ENCODE measurements around the gene VCAN. TPM values are rescaled to one million over a fixed set of nuclear protein-coding genes. Genes with fewer than 3 reads are reported as not detected.

The VCAN gene
- total and polyA plus RNA-seq, 2 experiments from 2014 or later = 133 to 404 TPM

DNA sequence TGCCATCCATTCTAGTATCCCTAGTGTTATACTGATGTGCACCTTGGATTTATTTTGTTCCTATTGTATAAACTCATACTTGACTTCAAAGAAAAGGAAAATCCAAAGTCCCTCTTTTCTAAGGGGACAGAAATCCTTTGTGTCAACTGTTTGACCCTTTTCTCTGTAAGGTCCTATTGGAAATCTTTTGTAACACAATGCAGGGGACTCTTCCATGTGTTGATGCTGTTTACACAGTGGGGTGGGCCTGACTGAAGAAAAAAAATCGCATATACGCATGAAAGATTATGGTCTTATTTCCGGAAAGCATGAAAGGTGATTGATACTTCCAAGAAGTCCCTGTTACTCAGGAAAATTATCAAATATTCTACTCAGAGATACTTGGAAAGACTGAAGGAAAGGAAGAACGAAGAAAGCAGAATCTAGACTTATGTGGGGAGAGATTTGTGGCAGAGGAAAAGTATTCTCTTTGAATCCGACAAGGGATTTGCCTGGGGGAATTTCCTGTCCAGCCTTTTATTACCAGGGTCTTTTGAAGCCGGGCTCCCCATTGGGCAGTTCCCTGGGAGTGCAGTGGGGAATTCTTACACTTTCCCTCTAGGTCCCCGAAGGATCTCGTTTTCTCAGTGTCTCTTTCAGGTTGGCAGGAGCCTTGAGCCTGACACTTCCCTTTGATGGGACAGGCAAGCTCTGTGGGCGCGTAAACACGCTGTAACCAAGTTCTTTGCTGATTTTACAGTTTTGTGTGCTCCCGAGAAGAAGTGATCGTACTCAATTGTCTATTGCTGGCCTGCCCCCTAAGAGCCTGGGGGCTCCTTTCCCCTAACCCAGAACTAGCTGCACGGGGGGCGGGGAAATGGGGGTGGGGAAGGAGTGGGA, 779 bp upstream of the VCAN start:
- peaks cover 11% of the 10 kb centered on the region for H3K27me3 Mint-ChIP-seq (ENCODE audit: insufficient read depth, low read depth, poor library complexity)
- TF ChIP-seq EZH2phosphoT487 (IDR thresholded peaks at IDR 0.05; ENCODE audit: unreplicated experiment) = no peak
- no peak for TF ChIP-seq NANOG (IDR thresholded peaks at IDR 0.05; ENCODE audit: borderline replicate concordance)
- TF ChIP-seq CREB1 (CRISPR knock-in tag; IDR thresholded peaks at IDR 0.05; ENCODE audit: low read depth) = no peak
- TF ChIP-seq, protein P1, sequence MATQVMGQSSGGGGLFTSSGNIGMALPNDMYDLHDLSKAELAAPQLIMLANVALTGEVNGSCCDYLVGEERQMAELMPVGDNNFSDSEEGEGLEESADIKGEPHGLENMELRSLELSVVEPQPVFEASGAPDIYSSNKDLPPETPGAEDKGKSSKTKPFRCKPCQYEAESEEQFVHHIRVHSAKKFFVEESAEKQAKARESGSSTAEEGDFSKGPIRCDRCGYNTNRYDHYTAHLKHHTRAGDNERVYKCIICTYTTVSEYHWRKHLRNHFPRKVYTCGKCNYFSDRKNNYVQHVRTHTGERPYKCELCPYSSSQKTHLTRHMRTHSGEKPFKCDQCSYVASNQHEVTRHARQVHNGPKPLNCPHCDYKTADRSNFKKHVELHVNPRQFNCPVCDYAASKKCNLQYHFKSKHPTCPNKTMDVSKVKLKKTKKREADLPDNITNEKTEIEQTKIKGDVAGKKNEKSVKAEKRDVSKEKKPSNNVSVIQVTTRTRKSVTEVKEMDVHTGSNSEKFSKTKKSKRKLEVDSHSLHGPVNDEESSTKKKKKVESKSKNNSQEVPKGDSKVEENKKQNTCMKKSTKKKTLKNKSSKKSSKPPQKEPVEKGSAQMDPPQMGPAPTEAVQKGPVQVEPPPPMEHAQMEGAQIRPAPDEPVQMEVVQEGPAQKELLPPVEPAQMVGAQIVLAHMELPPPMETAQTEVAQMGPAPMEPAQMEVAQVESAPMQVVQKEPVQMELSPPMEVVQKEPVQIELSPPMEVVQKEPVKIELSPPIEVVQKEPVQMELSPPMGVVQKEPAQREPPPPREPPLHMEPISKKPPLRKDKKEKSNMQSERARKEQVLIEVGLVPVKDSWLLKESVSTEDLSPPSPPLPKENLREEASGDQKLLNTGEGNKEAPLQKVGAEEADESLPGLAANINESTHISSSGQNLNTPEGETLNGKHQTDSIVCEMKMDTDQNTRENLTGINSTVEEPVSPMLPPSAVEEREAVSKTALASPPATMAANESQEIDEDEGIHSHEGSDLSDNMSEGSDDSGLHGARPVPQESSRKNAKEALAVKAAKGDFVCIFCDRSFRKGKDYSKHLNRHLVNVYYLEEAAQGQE (IDR thresholded peaks at IDR 0.05; ENCODE audit: unreplicated experiment) = no peak
- H3K9me3 Mint-ChIP-seq = no peaks in the 10 kb centered on the region; the same call in 1 of the 3 replicates
- Histone ChIP-seq H2AFZ (peak overlapping the region; percentile 21; the same call in 1 of the 2 replicates), H3K36me3 (ENCODE audit: insufficient read depth) (no peaks in the 10 kb centered on the region), H3K4me1 (ENCODE audit: insufficient read depth) (peaks cover 50% of the 10 kb centered on the region), H3K4me2 (peak overlapping the region; percentile 82), H3K27ac (ENCODE audit: low read depth) (peak overlapping the region; percentile 86), H3K27me3 (ENCODE audit: insufficient read depth) (no peaks in the 10 kb centered on the region), H3K4me3 (peak overlapping the region; percentile 76), H4K20me1 (replicated peaks; ENCODE audit: insufficient read depth) (no peaks in the 10 kb centered on the region), H3K79me2 (replicated peaks; ENCODE audit: insufficient read depth) (peaks cover 15% of the 10 kb centered on the region), H3K9me2 (ENCODE audit: insufficient read depth) (no peaks in the 10 kb centered on the region), H3F3A (replicated peaks; ENCODE audit: low read depth) (no peaks in the 10 kb centered on the region)
- peak overlapping the region; percentile 90 for H3K27ac Mint-ChIP-seq
- ATAC-seq (no peak), DNase-seq (ENCODE audit: low spot score) (peak; percentile 56)
- peak overlapping the region; percentile 85 for H3K4me3 Mint-ChIP-seq
- H3K4me1 Mint-ChIP-seq = peaks cover 52% of the 10 kb centered on the region
- peaks cover 8% of the 10 kb centered on the region for H3K36me3 Mint-ChIP-seq (ENCODE audit: low read depth)

DNA sequence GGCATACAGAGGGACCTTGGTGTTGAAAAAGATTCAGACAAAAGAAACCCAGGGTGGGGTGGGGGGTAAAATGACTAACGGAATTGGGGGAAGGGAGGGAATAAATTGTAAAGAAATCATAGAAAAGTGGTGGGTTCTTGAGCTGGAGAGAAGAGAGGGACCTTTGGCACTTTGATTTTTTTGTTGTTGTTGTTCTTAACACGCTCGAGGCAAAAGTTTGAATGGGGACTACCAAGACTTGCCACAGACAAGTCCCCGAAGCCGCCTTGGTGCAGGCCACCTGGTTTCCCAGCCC, 616 bp downstream of the VCAN start:
- Mint-ChIP-seq H3K27me3 (ENCODE audit: insufficient read depth, low read depth, poor library complexity) (peaks cover 11% of the 10 kb centered on the region), H3K27ac (peak overlapping the region; percentile 92), H3K4me3 (peak overlapping the region; percentile 85), H3K9me3 (no peaks in the 10 kb centered on the region; the same call in 1 of the 3 replicates), H3K36me3 (ENCODE audit: low read depth) (peaks cover 8% of the 10 kb centered on the region), H3K4me1 (peaks cover 54% of the 10 kb centered on the region)
- Histone ChIP-seq H3F3A (replicated peaks; ENCODE audit: low read depth) (no peaks in the 10 kb centered on the region), H4K20me1 (replicated peaks; ENCODE audit: insufficient read depth) (no peaks in the 10 kb centered on the region), H3K79me2 (replicated peaks; ENCODE audit: insufficient read depth) (peaks cover 23% of the 10 kb centered on the region), H2AFZ (no peak overlapping the region), H3K27ac (ENCODE audit: low read depth) (peak overlapping the region; percentile 86), H3K9me2 (ENCODE audit: insufficient read depth) (no peaks in the 10 kb centered on the region), H3K4me2 (peak overlapping the region; percentile 82), H3K4me1 (ENCODE audit: insufficient read depth) (peaks cover 43% of the 10 kb centered on the region), H3K36me3 (ENCODE audit: insufficient read depth) (no peaks in the 10 kb centered on the region), H3K4me3 (peak overlapping the region; percentile 76), H3K27me3 (ENCODE audit: insufficient read depth) (no peaks in the 10 kb centered on the region)
- DNase-seq (ENCODE audit: low spot score) (no peak), ATAC-seq (no peak)
- TF ChIP-seq JUNB (IDR thresholded peaks at IDR 0.05; ENCODE audit: unreplicated experiment) = no peak
- TF ChIP-seq ZNF114 (CRISPR knock-in tag; IDR thresholded peaks at IDR 0.05) = no peak
- TF ChIP-seq EZH2phosphoT487 (IDR thresholded peaks at IDR 0.05; ENCODE audit: unreplicated experiment) = no peak
- TF ChIP-seq, protein P1 (IDR thresholded peaks at IDR 0.05; ENCODE audit: unreplicated experiment) = no peak
- no peak for TF ChIP-seq ZNF331 (CRISPR knock-in tag; IDR thresholded peaks at IDR 0.05; ENCODE audit: low read depth)
- no peak for TF ChIP-seq NANOG (IDR thresholded peaks at IDR 0.05; ENCODE audit: borderline replicate concordance)
- TF ChIP-seq STAT1 (IDR thresholded peaks at IDR 0.05; ENCODE audit: unreplicated experiment) = no peak
- TF ChIP-seq CREB1 (CRISPR knock-in tag; IDR thresholded peaks at IDR 0.05; ENCODE audit: low read depth) = no peak
- TF ChIP-seq POLR2AphosphoS5 (IDR thresholded peaks at IDR 0.05; ENCODE audit: low read depth) = no peak
- TF ChIP-seq, protein P2, sequence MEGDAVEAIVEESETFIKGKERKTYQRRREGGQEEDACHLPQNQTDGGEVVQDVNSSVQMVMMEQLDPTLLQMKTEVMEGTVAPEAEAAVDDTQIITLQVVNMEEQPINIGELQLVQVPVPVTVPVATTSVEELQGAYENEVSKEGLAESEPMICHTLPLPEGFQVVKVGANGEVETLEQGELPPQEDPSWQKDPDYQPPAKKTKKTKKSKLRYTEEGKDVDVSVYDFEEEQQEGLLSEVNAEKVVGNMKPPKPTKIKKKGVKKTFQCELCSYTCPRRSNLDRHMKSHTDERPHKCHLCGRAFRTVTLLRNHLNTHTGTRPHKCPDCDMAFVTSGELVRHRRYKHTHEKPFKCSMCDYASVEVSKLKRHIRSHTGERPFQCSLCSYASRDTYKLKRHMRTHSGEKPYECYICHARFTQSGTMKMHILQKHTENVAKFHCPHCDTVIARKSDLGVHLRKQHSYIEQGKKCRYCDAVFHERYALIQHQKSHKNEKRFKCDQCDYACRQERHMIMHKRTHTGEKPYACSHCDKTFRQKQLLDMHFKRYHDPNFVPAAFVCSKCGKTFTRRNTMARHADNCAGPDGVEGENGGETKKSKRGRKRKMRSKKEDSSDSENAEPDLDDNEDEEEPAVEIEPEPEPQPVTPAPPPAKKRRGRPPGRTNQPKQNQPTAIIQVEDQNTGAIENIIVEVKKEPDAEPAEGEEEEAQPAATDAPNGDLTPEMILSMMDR (conservative IDR thresholded peaks at IDR 0.05; ENCODE audit: low read depth in 2 of 2) = no peak
- TF ChIP-seq EZH2 (IDR thresholded peaks at IDR 0.05; ENCODE audit: low read depth, unreplicated experiment) = no peak
- TF ChIP-seq, protein P3, sequence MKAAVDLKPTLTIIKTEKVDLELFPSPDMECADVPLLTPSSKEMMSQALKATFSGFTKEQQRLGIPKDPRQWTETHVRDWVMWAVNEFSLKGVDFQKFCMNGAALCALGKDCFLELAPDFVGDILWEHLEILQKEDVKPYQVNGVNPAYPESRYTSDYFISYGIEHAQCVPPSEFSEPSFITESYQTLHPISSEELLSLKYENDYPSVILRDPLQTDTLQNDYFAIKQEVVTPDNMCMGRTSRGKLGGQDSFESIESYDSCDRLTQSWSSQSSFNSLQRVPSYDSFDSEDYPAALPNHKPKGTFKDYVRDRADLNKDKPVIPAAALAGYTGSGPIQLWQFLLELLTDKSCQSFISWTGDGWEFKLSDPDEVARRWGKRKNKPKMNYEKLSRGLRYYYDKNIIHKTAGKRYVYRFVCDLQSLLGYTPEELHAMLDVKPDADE (IDR thresholded peaks at IDR 0.05) = no peak

Measured in GM23338 (cell line).